Activated T-cell treated with anti-CD3 and anti-CD28 coated beads, Interleukin-2, amount 50 U/mL, for 72 hours (primary cell): Measurements from ENCODE around the gene CA10. TPM values are rescaled to one million over a fixed set of nuclear protein-coding genes. Genes with fewer than 3 reads are reported as not detected.

Experiments
- ATAC-seq, 2 donors: fragments of 150-1000 bp; cut with Tn5 transposase; replicated peaks in 1 of 2; 2 replicates each; pipeline ENCODE4 v1.10.0; 2021; ENCODE audit warnings: moderate library complexity in 2 of 2, mild to moderate bottlenecking in 1 of 2
- DNase-seq, 2 donors: peaks; one replicate each; pipeline ENCODE4 v3.0.0; 2021 to 2022; ENCODE audit warnings: mixed read lengths in 1 of 2
- H3K27ac Mint-ChIP-seq: one replicate; pipeline ENCODE4 v1.8.0; 2022; ENCODE audit warnings: mild to moderate bottlenecking, moderate library complexity, mixed read lengths
- H3K27me3 Mint-ChIP-seq: one replicate; pipeline ENCODE4 v1.8.0; 2022; ENCODE audit warnings: low read depth, mixed read lengths
- H3K36me3 Mint-ChIP-seq, 2 donors: one replicate each; pipeline ENCODE4 v1.8.0; 2022; ENCODE audit warnings: mixed read lengths in 2 of 2, mild to moderate bottlenecking in 1 of 2; ENCODE audit not compliant: insufficient read depth in 2 of 2
- H3K4me1 Mint-ChIP-seq: one replicate; pipeline ENCODE4 v1.8.0; 2022; ENCODE audit warnings: low read depth, mixed read lengths
- H3K4me3 Mint-ChIP-seq, 2 donors: one replicate each; pipeline ENCODE4 v1.8.0; 2022; ENCODE audit warnings: mild to moderate bottlenecking in 2 of 2, mixed read lengths in 2 of 2, moderate library complexity in 2 of 2
- H3K9me3 Mint-ChIP-seq, 2 donors: one replicate each; pipeline ENCODE4 v1.8.0; 2022; ENCODE audit warnings: mixed read lengths in 2 of 2
- total RNA-seq, 2 donors: library from RNA; stranded (reverse); gene quantifications; one replicate each; pipeline ENCODE4 v1.2.3, GENCODE V29; 2022

CA10 gene
- total RNA-seq, 2 donors from 2014 or later = not detected

DNA sequence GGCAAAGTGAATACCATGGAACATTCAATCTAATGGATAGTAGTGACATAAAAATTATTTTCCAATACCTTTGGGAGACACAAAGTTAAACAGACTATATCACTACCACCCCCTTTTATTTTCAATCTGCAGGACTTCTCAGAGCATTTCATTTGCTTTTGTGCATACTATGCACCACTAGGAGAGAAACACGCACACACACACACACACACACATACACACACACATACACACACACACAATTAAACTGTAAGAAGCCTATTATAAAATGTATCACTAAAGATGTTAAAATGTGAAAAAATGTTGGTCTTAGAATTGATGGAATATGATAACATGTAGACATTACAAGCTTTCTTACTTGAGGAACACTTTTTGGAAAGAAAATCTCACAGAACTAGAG, 331.4 kb downstream of the CA10 start:
- H3K27ac Mint-ChIP-seq = no peak overlapping the region
- H3K36me3 Mint-ChIP-seq = no peaks in the 10 kb centered on the region
- H3K27me3 Mint-ChIP-seq = peaks cover 20% of the 10 kb centered on the region
- ATAC-seq (no peak), DNase-seq (no peak)
- no peaks in the 10 kb centered on the region for H3K4me1 Mint-ChIP-seq
- no peaks in the 10 kb centered on the region for H3K9me3 Mint-ChIP-seq
- no peak overlapping the region for H3K4me3 Mint-ChIP-seq

DNA sequence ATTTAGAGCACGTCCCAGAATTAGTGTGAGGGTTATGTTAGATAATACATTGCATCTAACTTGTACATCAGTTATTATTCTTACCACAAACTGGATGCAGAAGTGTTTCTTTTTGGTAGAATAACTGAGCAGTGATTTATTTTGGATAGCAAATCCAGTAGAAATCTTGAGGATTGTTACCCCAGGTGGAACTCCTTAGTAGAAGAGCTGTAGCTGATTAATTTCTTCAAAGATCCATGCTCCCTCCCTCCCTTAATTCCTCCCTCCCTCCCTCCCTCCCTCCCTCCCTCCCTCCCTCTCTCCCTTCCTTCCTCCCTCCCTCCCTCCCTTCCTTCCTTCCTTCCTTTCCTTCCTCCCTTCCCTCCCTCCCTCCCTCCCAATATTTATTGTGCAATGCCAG, 337.7 kb downstream of the CA10 start:
- H3K4me3 Mint-ChIP-seq = peak overlapping the region in 1 of 2 donors; percentile 22
- peak overlapping the region; percentile 17 for H3K27ac Mint-ChIP-seq
- ATAC-seq = no peak
- DNase-seq = no peak
- no peaks in the 10 kb centered on the region for H3K36me3 Mint-ChIP-seq
- H3K9me3 Mint-ChIP-seq = no peaks in the 10 kb centered on the region
- H3K4me1 Mint-ChIP-seq = peaks cover 4% of the 10 kb centered on the region
- H3K27me3 Mint-ChIP-seq = peaks cover 5% of the 10 kb centered on the region

GRCh38 chr17:51820252-51820651, 338.3 kb downstream of the CA10 start:
- peak overlapping the region in 1 of 2 donors; percentile 22 for H3K4me3 Mint-ChIP-seq
- H3K9me3 Mint-ChIP-seq = no peaks in the 10 kb centered on the region
- peaks cover 4% of the 10 kb centered on the region for H3K4me1 Mint-ChIP-seq
- ATAC-seq (peak; percentile 79), DNase-seq (no peak)
- H3K27ac Mint-ChIP-seq = peak overlapping the region; percentile 17
- H3K36me3 Mint-ChIP-seq = no peaks in the 10 kb centered on the region
- no peaks in the 10 kb centered on the region for H3K27me3 Mint-ChIP-seq

GRCh38 chr17:51819341-51820219, 338.9 kb downstream of the CA10 start:
- no peaks in the 10 kb centered on the region for H3K27me3 Mint-ChIP-seq
- no peaks in the 10 kb centered on the region for H3K36me3 Mint-ChIP-seq
- no peak for DNase-seq
- H3K4me1 Mint-ChIP-seq = peaks cover 4% of the 10 kb centered on the region
- H3K4me3 Mint-ChIP-seq = peak overlapping the region; percentile 22 to 25
- ATAC-seq = peak; percentile 40 to 59
- peak overlapping the region; percentile 68 for H3K27ac Mint-ChIP-seq
- no peaks in the 10 kb centered on the region for H3K9me3 Mint-ChIP-seq

GRCh38 chr17:51818777-51819176, 339.7 kb downstream of the CA10 start:
- ATAC-seq = peak; percentile 37 to 61
- peak overlapping the region; percentile 47 for H3K27ac Mint-ChIP-seq

DNA sequence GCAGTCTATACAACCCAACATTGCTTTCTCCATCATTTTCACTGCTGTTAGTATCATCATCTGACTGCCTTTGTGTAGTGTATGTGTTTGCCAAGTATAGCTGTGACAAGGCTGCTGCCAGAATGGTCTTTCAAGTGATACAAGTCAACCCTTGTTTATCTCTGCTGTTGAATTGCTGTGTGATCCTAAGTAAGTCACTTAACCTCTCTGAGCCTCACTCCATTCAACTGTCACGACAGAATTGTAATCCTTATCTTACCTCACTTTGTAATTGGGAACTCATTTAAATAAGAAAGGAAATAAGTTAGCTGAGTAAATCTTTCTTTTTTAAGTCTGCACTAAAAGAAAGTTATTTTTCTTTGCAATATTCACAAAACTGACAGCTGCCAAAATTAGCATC, 340.6 kb downstream of the CA10 start:
- DNase-seq (no peak), ATAC-seq (no peak)
- H3K9me3 Mint-ChIP-seq = no peaks in the 10 kb centered on the region
- H3K4me3 Mint-ChIP-seq = no peak overlapping the region
- no peaks in the 10 kb centered on the region for H3K27me3 Mint-ChIP-seq
- no peaks in the 10 kb centered on the region for H3K36me3 Mint-ChIP-seq
- H3K27ac Mint-ChIP-seq = no peak overlapping the region
- peaks cover 4% of the 10 kb centered on the region for H3K4me1 Mint-ChIP-seq

More at GRCh38 chr17:51818777-51819176, 339.7 kb downstream of the CA10 start:
- Mint-ChIP-seq H3K9me3 (no peaks in the 10 kb centered on the region), H3K36me3 (no peaks in the 10 kb centered on the region), H3K27me3 (no peaks in the 10 kb centered on the region), H3K4me1 (peaks cover 4% of the 10 kb centered on the region), H3K4me3 (peak overlapping the region in 1 of 2 donors; percentile 15)
- no peak for DNase-seq

DNA sequence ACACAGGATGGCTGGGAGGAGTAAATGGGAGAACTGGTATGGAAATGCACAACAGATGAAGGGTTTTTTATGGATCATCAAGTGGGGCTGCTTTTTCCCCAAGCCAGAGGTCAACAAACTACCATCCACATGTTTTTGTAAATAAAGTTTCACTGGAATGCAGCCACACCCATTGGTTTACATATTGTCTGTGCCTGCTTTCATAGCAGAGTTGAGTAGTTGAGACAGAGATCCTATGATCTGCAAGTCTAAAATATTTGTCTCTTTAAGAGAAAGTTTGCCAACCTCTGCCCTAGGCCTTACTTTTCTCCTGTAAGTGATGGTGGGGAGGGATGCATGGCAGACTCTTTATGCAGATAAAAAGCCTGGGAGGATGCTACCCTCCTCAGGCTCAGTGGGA, 341.4 kb downstream of the CA10 start:
- Mint-ChIP-seq H3K9me3 (no peaks in the 10 kb centered on the region), H3K27me3 (no peaks in the 10 kb centered on the region), H3K36me3 (no peaks in the 10 kb centered on the region), H3K4me1 (peaks cover 4% of the 10 kb centered on the region), H3K4me3 (no peak overlapping the region), H3K27ac (no peak overlapping the region)
- no peak for DNase-seq
- ATAC-seq = no peak

GRCh38 chr17:51815097-51815496, 343.4 kb downstream of the CA10 start:
- H3K36me3 Mint-ChIP-seq = no peaks in the 10 kb centered on the region
- no peak overlapping the region for H3K4me3 Mint-ChIP-seq
- no peak overlapping the region for H3K27ac Mint-ChIP-seq
- no peak for ATAC-seq
- peaks cover 0 to 4% of the 10 kb centered on the region in 2 donors for H3K9me3 Mint-ChIP-seq
- no peaks in the 10 kb centered on the region for H3K4me1 Mint-ChIP-seq
- DNase-seq = no peak
- H3K27me3 Mint-ChIP-seq = peaks cover 5% of the 10 kb centered on the region

GRCh38 chr17:51814521-51814920, 344.0 kb downstream of the CA10 start:
- Mint-ChIP-seq H3K4me3 (no peak overlapping the region), H3K4me1 (no peaks in the 10 kb centered on the region), H3K27me3 (peaks cover 11% of the 10 kb centered on the region), H3K36me3 (no peaks in the 10 kb centered on the region), H3K9me3 (peaks cover 0 to 4% of the 10 kb centered on the region in 2 donors), H3K27ac (no peak overlapping the region)
- ATAC-seq (no peak), DNase-seq (no peak)

GRCh38 chr17:51813784-51814174, 344.7 kb downstream of the CA10 start:
- H3K27ac Mint-ChIP-seq = no peak overlapping the region
- no peaks in the 10 kb centered on the region for H3K4me1 Mint-ChIP-seq
- no peaks in the 10 kb centered on the region for H3K36me3 Mint-ChIP-seq
- H3K9me3 Mint-ChIP-seq = peaks cover 0 to 4% of the 10 kb centered on the region in 2 donors
- ATAC-seq (no peak), DNase-seq (no peak)
- H3K4me3 Mint-ChIP-seq = no peak overlapping the region
- H3K27me3 Mint-ChIP-seq = peaks cover 15% of the 10 kb centered on the region

DNA sequence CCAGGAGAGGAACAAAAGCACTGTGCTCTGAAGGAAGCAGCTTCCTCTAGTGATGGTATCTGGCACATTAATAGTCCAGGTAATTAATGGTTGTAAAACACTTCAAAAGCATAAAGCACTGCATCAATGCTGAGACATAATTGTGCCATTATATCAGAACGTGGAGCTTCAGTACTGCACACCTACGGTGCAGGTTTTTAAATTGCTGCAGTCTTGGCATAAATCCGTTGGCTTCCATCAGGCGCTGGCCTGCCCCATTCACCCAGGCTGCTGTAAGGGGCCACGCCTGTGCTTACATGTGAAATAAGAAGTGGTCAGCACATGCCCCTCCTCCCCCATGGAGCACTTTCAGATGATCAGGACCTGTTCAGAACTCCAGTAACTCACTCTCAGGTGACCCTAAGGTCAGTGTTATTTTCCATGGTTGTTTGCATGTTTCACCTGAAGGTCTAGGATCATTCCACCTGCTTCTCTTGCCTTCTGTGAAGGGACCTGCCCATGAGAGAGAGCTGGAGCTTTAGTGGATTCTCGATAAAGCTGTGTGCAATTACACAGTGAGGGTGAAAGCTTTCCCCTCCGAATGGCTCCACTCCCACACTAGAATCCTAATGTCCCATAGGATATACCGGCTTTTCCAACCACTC, 345.3 kb downstream of the CA10 start:
- H3K9me3 Mint-ChIP-seq = peaks cover 0 to 4% of the 10 kb centered on the region in 2 donors
- H3K27ac Mint-ChIP-seq = no peak overlapping the region
- peaks cover 15% of the 10 kb centered on the region for H3K27me3 Mint-ChIP-seq
- ATAC-seq (no peak), DNase-seq (no peak)
- no peaks in the 10 kb centered on the region for H3K4me1 Mint-ChIP-seq
- H3K36me3 Mint-ChIP-seq = no peaks in the 10 kb centered on the region
- no peak overlapping the region for H3K4me3 Mint-ChIP-seq

DNA sequence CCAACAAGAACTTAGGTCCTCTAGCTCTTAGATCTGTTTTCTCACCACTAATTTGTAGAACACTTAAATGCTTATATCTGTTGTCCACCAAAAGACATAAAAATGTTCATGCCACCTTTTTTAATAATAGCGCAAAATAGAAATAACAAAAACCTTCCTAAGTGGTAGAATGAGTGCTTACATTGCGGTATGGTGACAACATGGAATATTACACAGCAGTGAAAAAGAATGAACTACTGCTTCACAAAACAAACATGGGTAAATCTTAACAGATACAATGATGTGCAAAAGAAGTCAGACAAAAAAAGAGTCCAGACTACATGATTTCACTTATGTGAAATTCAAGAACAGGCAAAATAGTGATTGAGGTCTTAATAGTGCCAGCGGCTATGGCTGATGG, 351.1 kb downstream of the CA10 start:
- H3K4me1 Mint-ChIP-seq = no peaks in the 10 kb centered on the region
- no peak for DNase-seq
- no peaks in the 10 kb centered on the region for H3K36me3 Mint-ChIP-seq
- no peak overlapping the region for H3K4me3 Mint-ChIP-seq
- H3K27ac Mint-ChIP-seq = no peak overlapping the region
- no peak for ATAC-seq
- peaks cover 28% of the 10 kb centered on the region for H3K27me3 Mint-ChIP-seq
- H3K9me3 Mint-ChIP-seq = peaks cover 0 to 4% of the 10 kb centered on the region in 2 donors

GRCh38 chr17:51805765-51806164, 352.7 kb downstream of the CA10 start:
- no peaks in the 10 kb centered on the region for H3K36me3 Mint-ChIP-seq
- DNase-seq = no peak
- H3K27me3 Mint-ChIP-seq = peaks cover 28% of the 10 kb centered on the region
- ATAC-seq = no peak
- H3K27ac Mint-ChIP-seq = no peak overlapping the region
- H3K4me1 Mint-ChIP-seq = no peaks in the 10 kb centered on the region
- H3K4me3 Mint-ChIP-seq = no peak overlapping the region
- no peaks in the 10 kb centered on the region for H3K9me3 Mint-ChIP-seq
